Osteoblast (primary cell): Measurements from ENCODE around the gene EVC2. TPM values are rescaled to one million over a fixed set of nuclear protein-coding genes. Genes with fewer than 3 reads are reported as not detected.

Experiments used
- DNase-seq: peaks from one replicate; pipeline ENCODE4 v3.0.0; 2011; ENCODE audit warnings: low spot score, mixed read lengths; ENCODE audit not compliant: insufficient read length; ENCODE audit errors: missing footprints
- H2AFZ ChIP-seq: 2 replicates; pipeline ENCODE4 v1.6.0; 2011; ENCODE audit warnings: mild to moderate bottlenecking, low read length
- H3K27ac ChIP-seq: 2 replicates; pipeline ENCODE4 v1.5.1; 2011; ENCODE audit warnings: mild to moderate bottlenecking, low read depth, low read length, moderate library complexity
- H3K27me3 ChIP-seq: 2 replicates; pipeline ENCODE4 v1.6.0; 2012; ENCODE audit warnings: mild to moderate bottlenecking, control low read depth, inconsistent platforms, low read length, moderate library complexity; ENCODE audit not compliant: insufficient read depth
- H3K36me3 ChIP-seq: 2 replicates; pipeline ENCODE4 v1.5.1; 2011; ENCODE audit warnings: mild to moderate bottlenecking, low read length, control low read depth, moderate library complexity; ENCODE audit not compliant: insufficient read depth
- H3K4me1 ChIP-seq: 2 replicates; pipeline ENCODE4 v1.5.1; 2011; ENCODE audit warnings: mild to moderate bottlenecking, low read length, control low read depth, moderate library complexity; ENCODE audit not compliant: insufficient read depth
- H3K4me2 ChIP-seq: 2 replicates; pipeline ENCODE4 v1.6.0; 2011; ENCODE audit warnings: mild to moderate bottlenecking, low read length; ENCODE audit not compliant: insufficient read depth
- H3K4me3 ChIP-seq: fragments of 200-600 bp; sonication (generic); 3 replicates; pipeline ENCODE4 v1.5.1; 2012; ENCODE audit warnings: mild to moderate bottlenecking, low read length, inconsistent platforms; ENCODE audit not compliant: insufficient read depth
- H3K79me2 ChIP-seq: 2 replicates; pipeline ENCODE4 v1.6.0; 2012; ENCODE audit warnings: mild to moderate bottlenecking, low read length, control low read depth, inconsistent platforms; ENCODE audit not compliant: insufficient read depth
- H3K9me3 ChIP-seq: 2 replicates; pipeline ENCODE4 v1.5.1; 2011; ENCODE audit warnings: low read depth, low read length, control low read depth
- H4K20me1 ChIP-seq: 2 replicates; pipeline ENCODE4 v1.6.0; 2012; ENCODE audit warnings: mild to moderate bottlenecking, low read length, control low read depth; ENCODE audit not compliant: insufficient read depth
- total RNA-seq: library from RNA; depleted of rRNA; stranded (reverse); fragments of >200 nt; gene quantifications from 2 replicates; pipeline ENCODE4 v1.2.3, GENCODE V29; 2012
- TF ChIP-seq, protein P1 (sequence below): IDR thresholded peaks from 2 replicates; pipeline ENCODE4 v1.5.1; 2011; ENCODE audit warnings: mild to moderate bottlenecking, low read depth, low read length, moderate library complexity; ENCODE audit errors: extremely low read depth

The EVC2 gene
- total RNA-seq, 1 donor, result 19.2 TPM

DNA sequence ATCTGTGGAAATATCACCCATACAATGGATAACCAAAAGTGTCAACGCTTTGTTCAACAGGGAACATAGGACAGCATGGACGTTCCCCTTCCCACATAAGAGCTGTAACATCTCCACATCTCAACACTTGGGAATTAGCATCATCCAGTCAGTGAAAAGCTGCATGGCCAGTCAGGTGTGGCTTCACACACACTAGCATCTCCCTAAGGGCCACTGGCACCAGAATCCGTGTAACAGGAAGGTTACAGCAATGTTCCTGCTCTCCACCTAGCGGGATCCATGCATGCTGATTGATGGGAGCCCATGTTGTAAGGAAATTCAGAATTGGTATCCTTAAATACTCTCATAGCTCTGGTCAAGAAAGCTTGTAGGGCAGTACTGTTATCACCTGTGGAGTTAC lies 78.8 kb downstream of the EVC2 start:
- Histone ChIP-seq H3K79me2 (no peaks in the 10 kb centered on the region), H2AFZ (no peak overlapping the region), H3K27ac (no peak overlapping the region), H3K36me3 (peaks cover 44% of the 10 kb centered on the region), H4K20me1 (no peaks in the 10 kb centered on the region), H3K27me3 (no peaks in the 10 kb centered on the region), H3K9me3 (no peaks in the 10 kb centered on the region), H3K4me2 (no peak overlapping the region), H3K4me1 (no peaks in the 10 kb centered on the region), H3K4me3 (no peak overlapping the region)
- no peak for DNase-seq
- TF ChIP-seq, protein P1, sequence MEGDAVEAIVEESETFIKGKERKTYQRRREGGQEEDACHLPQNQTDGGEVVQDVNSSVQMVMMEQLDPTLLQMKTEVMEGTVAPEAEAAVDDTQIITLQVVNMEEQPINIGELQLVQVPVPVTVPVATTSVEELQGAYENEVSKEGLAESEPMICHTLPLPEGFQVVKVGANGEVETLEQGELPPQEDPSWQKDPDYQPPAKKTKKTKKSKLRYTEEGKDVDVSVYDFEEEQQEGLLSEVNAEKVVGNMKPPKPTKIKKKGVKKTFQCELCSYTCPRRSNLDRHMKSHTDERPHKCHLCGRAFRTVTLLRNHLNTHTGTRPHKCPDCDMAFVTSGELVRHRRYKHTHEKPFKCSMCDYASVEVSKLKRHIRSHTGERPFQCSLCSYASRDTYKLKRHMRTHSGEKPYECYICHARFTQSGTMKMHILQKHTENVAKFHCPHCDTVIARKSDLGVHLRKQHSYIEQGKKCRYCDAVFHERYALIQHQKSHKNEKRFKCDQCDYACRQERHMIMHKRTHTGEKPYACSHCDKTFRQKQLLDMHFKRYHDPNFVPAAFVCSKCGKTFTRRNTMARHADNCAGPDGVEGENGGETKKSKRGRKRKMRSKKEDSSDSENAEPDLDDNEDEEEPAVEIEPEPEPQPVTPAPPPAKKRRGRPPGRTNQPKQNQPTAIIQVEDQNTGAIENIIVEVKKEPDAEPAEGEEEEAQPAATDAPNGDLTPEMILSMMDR, result no peak

DNA sequence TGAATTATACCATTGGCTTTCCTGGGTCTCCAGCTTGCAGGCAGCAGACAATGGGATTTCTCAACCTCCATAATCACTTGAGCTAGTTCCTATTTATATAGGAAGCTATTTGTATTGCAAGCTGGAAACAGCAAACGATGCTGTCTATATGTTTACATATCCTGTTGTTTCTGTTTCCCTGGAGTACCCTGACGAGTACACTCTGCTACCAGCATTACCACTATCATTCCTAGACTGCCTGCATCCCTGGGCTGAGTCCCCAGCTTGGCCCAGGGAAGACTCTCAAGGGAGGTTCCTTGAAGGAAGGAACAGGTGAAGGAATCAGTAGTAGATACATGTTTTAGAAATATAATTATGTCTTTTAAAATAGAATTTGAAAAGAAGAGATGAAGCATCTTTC lies 81.4 kb downstream of the EVC2 start:
- Histone ChIP-seq H3K4me3 (no peak overlapping the region), H3K36me3 (peaks cover 56% of the 10 kb centered on the region), H3K27ac (no peak overlapping the region), H3K4me1 (no peaks in the 10 kb centered on the region), H4K20me1 (no peaks in the 10 kb centered on the region), H3K79me2 (no peaks in the 10 kb centered on the region), H3K9me3 (no peaks in the 10 kb centered on the region), H2AFZ (no peak overlapping the region), H3K4me2 (no peak overlapping the region), H3K27me3 (no peaks in the 10 kb centered on the region)
- DNase-seq, result no peak
- TF ChIP-seq, protein P1, result no peak

DNA sequence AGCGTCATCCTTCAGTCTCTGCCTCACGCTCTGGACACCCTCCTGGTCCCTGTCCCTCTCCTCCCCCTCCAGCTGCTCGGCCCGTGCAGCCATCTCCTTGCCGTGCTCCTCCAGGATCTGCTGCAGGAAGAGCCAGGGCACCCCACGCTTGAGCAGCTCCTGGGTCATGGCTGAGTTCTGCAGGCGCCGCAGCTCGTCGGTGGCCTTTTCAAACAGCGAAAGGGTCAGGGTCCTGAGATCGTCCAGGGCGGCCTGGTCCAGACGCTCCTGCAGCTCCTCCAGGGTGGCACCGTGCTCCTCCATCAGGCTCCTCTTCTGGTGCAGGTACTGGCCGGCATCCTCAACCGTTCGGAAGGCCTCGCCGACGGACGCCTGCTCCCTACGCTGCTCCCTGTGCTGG lies 85.8 kb downstream of the EVC2 start:
- no peaks in the 10 kb centered on the region for H3K4me1 ChIP-seq
- TF ChIP-seq, protein P1, result no peak
- no peaks in the 10 kb centered on the region for H3K79me2 ChIP-seq
- no peaks in the 10 kb centered on the region for H3K9me3 ChIP-seq
- no peak overlapping the region for H3K27ac ChIP-seq
- no peak overlapping the region for H3K4me3 ChIP-seq
- H3K4me2 ChIP-seq, result no peak overlapping the region
- DNase-seq, result no peak
- no peak overlapping the region for H2AFZ ChIP-seq
- H3K36me3 ChIP-seq, result peaks cover 46% of the 10 kb centered on the region
- no peaks in the 10 kb centered on the region for H3K27me3 ChIP-seq
- H4K20me1 ChIP-seq, result no peaks in the 10 kb centered on the region

DNA sequence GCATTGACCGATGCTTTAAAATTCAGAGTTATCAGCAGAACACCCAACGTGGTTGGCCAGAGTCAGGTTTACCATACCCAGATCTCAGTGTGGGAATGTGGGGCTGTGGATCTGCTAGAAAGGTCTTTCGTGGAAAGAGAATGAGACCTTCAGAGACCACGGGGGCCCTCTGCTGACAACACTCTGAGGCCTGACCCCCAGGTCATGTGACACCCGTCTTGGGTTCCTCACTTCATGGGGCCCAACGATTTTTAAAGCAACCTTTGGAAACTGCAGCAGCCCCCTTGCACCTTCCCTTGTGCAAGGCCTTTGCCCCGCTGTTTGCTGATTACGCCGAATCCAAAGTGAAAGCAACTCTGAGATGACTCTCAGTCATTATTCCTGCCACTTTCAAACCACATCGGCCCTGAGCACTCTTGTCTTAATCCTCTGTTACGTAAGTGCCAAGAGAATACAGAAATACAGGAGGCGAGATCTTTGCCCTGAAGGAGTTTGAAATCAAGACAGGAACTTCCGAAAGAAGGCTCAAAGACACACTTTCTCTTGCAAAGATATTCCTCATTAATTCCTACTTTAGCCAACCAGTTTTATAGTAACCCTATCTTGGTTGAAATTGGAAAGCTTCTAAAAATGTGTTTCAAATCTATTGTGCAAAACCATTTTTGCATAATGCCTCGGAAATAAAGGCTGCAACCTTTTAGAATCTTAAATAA lies 88.3 kb downstream of the EVC2 start:
- Histone ChIP-seq H3K79me2 (no peaks in the 10 kb centered on the region), H3K4me1 (no peaks in the 10 kb centered on the region), H4K20me1 (no peaks in the 10 kb centered on the region), H2AFZ (no peak overlapping the region), H3K36me3 (peaks cover 60% of the 10 kb centered on the region), H3K9me3 (no peaks in the 10 kb centered on the region), H3K27ac (no peak overlapping the region), H3K4me2 (peak overlapping the region; percentile 51), H3K27me3 (no peaks in the 10 kb centered on the region), H3K4me3 (peak overlapping the region; percentile 33)
- TF ChIP-seq, protein P1, result no peak
- DNase-seq, result no peak
